Neutrophil (primary cell): ENCODE data around the gene MLLT10.

Experiments used
- H3K27ac ChIP-seq: fragments of 200-600 bp; sonication (generic); 2 replicates; pipeline ENCODE4 v1.5.1; 2016; ENCODE audit warnings: mild to moderate bottlenecking, moderate library complexity
- H3K27me3 ChIP-seq: fragments of 200-600 bp; sonication (generic); 2 replicates; pipeline ENCODE4 v1.6.0; 2016; ENCODE audit warnings: mild to moderate bottlenecking
- H3K36me3 ChIP-seq: fragments of 200-600 bp; sonication (generic); 2 replicates; pipeline ENCODE4 v1.5.1; 2017
- H3K4me1 ChIP-seq, 2 experiments: fragments of 200-600 bp in 1 of 2; sonication (generic) in 1 of 2; 1 replicate in 1 of 2; 2 replicates in 1 of 2; pipeline versions ENCODE4 v1.5.1 to v1.6.1; 2013 to 2016; ENCODE audit warnings: low read depth in 1 of 2, low read length in 1 of 2, mild to moderate bottlenecking in 1 of 2, moderate library complexity in 1 of 2; ENCODE audit not compliant: control insufficient read depth in 1 of 2, insufficient read depth in 1 of 2
- H3K4me3 ChIP-seq, 2 experiments: fragments of 200-600 bp in 1 of 2; sonication (generic) in 1 of 2; 1 replicate in 1 of 2; 2 replicates in 1 of 2; pipeline ENCODE4 v1.5.1; 2013 to 2016; ENCODE audit warnings: low read depth in 1 of 2, low read length in 1 of 2, mild to moderate bottlenecking in 1 of 2, moderate library complexity in 1 of 2
- H3K9me3 ChIP-seq: fragments of 200-600 bp; sonication (generic); 2 replicates; pipeline ENCODE4 v1.5.1; 2016
- CTCF ChIP-seq: fragments of 200-600 bp; sonication (generic); IDR thresholded peaks from 2 replicates; pipeline ENCODE4 v1.5.1; 2016; ENCODE audit warnings: antibody characterized with exemption

MLLT10 gene

GRCh38 chr10:21759232-21759631 is 225.2 kb downstream of the MLLT10 start:
- TF ChIP-seq CTCF = no peak
- H3K36me3 ChIP-seq = no peaks in the 10 kb centered on the region
- H3K4me1 ChIP-seq = peaks cover 4 to 5% of the 10 kb centered on the region in 2 experiments
- no peak overlapping the region for H3K27ac ChIP-seq
- no peak overlapping the region for H3K4me3 ChIP-seq
- H3K27me3 ChIP-seq = no peaks in the 10 kb centered on the region
- no peaks in the 10 kb centered on the region for H3K9me3 ChIP-seq

- no peak overlapping the region for H3K4me3 ChIP-seq
- H3K9me3 ChIP-seq = no peaks in the 10 kb centered on the region
- no peaks in the 10 kb centered on the region for H3K36me3 ChIP-seq
- no peaks in the 10 kb centered on the region for H3K27me3 ChIP-seq
- H3K4me1 ChIP-seq = peaks cover 9% of the 10 kb centered on the region in 2 experiments
- H3K27ac ChIP-seq = no peak overlapping the region
- no peak for TF ChIP-seq CTCF
These were observed 226.3 kb downstream of the MLLT10 start for GRCh38 chr10:21760332-21760731.

GRCh38 chr10:21764466-21765189 is 230.6 kb downstream of the MLLT10 start:
- Histone ChIP-seq H3K27me3 (no peaks in the 10 kb centered on the region), H3K27ac (peak overlapping the region; percentile 42), H3K9me3 (no peaks in the 10 kb centered on the region), H3K4me3 (no peak overlapping the region), H3K4me1 (peaks cover 9% of the 10 kb centered on the region in 2 experiments), H3K36me3 (no peaks in the 10 kb centered on the region)
- no peak for TF ChIP-seq CTCF

- Histone ChIP-seq H3K9me3 (no peaks in the 10 kb centered on the region), H3K4me1 (peaks cover 9% of the 10 kb centered on the region in 2 experiments), H3K27me3 (no peaks in the 10 kb centered on the region), H3K36me3 (no peaks in the 10 kb centered on the region), H3K4me3 (no peak overlapping the region), H3K27ac (no peak overlapping the region)
- TF ChIP-seq CTCF = no peak
These were observed 235.0 kb downstream of the MLLT10 start for GRCh38 chr10:21769041-21769440.

GRCh38 chr10:21771219-21771618 is 237.2 kb downstream of the MLLT10 start:
- TF ChIP-seq CTCF = no peak

More at GRCh38 chr10:21771219-21771618, 237.2 kb downstream of the MLLT10 start:
- no peaks in the 10 kb centered on the region for H3K27me3 ChIP-seq
- H3K36me3 ChIP-seq = no peaks in the 10 kb centered on the region
- no peaks in the 10 kb centered on the region for H3K9me3 ChIP-seq
- H3K4me3 ChIP-seq = no peak overlapping the region
- no peak overlapping the region for H3K27ac ChIP-seq
- no peaks in the 10 kb centered on the region for H3K4me1 ChIP-seq
